Measurements from ENCODE around the gene TMEM235.
"Not testable (repeated sequence)": the region's sequence is repeated elsewhere in the genome, so short reads cannot be mapped to it uniquely, and the experiment has no call there.

The TMEM235 gene

DNA sequence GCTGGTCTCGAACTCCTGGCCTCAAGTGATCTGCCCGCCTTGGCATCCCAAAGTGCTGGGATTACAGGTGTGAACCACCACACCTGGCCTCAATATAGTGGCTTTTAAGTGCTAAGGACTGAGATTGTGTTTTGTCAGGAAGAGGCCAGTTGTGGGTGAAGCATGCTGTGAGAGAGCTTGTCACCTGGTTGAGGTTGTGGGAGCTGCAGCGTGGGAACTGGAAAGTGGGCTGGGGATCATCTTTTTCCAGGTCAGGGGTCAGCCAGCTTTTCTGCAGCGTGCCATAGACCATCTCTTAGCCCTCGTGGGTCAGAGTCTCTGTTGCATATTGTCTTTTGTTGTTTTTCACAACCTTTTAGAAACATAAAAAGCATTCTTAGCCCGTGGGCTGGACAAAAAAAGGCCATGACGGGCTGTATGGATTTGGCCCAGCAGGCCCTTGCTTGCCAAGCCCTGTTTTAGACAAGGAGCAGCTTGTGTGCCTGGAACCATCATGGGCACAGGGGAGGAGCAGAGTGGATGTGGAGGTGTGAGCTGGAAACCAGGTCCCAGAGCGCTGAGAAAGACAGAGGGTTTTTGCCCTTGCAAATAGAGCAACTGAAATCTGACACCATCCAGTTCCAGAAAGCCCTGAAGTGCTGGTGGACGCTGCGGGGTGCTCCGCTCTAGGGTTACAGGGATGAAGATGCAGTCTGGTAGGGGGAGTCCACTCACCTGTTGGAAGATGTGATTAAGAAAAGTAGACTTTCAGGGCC lies 11.9 kb upstream of the TMEM235 start:
- DNase-seq = no peak

DNA sequence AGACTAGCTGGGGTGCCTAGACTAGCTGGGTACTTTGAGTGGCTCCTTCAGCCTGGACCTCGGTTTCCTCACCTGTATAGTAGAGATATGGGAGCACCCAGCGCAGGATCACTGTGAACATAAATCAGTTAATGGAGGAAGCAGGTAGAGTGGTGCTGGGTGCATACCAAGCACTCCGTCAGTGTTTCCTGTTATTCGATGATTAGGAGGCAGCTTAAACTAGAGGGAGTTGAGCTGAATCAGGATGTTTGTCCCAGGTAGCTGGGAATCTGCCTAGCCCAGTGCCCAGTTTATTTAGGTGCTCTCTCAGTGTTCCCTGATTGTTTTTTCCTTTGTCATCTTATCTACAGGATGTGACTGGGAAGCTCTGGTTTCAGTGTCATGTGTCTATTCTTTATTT lies 8.4 kb upstream of the TMEM235 start:
- DNase-seq = no peak

DNA sequence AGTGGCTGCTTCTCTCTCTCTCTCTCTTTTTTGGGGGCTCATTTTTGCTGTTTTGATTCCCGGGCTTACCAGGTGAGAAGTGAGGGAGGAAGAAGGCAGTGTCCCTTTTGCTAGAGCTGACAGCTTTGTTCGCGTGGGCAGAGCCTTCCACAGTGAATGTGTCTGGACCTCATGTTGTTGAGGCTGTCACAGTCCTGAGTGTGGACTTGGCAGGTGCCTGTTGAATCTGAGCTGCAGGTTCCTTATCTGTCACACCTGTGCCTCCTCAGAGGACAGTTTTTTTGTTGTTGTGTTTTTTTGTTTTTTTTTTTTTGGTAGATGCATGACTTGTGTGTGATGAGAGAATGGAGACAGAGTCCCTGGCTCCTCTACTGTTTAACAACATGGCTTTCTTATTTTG lies 7.7 kb upstream of the TMEM235 start:
- DNase-seq = no peak

DNA sequence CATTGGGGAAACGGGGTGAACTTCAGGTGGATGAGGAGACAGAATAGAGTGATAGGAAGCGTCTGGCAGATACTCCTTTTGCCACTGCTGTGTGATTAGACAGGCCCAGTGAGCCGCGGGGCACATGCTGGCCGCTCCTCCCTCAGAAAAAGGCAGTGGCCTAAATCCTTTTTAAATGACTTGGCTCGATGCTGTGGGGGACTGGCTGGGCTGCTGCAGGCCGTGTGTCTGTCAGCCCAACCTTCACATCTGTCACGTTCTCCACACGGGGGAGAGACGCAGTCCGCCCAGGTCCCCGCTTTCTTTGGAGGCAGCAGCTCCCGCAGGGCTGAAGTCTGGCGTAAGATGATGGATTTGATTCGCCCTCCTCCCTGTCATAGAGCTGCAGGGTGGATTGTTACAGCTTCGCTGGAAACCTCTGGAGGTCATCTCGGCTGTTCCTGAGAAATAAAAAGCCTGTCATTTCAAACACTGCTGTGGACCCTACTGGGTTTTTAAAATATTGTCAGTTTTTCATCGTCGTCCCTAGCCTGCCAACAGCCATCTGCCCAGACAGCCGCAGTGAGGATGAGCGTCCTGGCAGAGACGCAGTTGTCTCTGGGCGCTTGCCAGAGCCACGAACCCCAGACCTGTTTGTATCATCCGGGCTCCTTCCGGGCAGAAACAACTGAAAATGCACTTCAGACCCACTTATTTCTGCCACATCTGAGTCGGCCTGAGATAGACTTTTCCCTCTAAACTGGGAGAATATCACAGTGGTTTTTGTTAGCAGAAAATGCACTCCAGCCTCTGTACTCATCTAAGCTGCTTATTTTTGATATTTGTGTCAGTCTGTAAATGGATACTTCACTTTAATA lies 7.0 kb upstream of the TMEM235 start:
- DNase-seq = no peak

DNA sequence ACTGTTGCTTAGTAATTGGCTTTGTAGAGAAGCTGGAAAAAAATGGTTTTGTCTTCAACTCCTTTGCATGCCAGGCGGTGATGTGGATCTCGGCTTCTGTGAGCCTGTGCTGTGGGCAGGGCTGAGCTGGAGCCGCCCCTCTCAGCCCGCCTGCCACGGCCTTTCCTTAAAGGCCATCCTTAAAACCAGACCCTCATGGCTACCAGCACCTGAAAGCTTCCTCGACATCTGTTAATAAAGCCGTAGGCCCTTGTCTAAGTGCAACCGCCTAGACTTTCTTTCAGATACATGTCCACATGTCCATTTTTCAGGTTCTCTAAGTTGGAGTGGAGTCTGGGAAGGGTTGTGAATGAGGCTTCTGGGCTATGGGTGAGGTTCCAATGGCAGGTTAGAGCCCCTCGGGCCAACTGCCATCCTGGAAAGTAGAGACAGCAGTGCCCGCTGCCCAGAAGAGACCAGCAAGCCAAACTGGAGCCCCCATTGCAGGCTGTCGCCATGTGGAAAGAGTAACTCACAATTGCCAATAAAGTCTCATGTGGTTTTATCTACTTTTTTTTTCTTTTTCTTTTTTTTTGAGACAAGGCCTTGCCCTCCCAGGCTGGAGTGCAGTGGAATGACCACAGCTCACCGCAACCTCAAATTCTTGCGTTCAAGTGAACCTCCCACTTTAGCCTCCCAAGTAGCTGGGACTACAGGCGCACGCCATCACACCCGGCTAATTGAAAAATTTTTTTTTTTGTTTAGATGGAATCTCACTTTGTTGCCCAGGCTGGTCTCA lies 6.2 kb upstream of the TMEM235 start:
- DNase-seq = no peak

DNA sequence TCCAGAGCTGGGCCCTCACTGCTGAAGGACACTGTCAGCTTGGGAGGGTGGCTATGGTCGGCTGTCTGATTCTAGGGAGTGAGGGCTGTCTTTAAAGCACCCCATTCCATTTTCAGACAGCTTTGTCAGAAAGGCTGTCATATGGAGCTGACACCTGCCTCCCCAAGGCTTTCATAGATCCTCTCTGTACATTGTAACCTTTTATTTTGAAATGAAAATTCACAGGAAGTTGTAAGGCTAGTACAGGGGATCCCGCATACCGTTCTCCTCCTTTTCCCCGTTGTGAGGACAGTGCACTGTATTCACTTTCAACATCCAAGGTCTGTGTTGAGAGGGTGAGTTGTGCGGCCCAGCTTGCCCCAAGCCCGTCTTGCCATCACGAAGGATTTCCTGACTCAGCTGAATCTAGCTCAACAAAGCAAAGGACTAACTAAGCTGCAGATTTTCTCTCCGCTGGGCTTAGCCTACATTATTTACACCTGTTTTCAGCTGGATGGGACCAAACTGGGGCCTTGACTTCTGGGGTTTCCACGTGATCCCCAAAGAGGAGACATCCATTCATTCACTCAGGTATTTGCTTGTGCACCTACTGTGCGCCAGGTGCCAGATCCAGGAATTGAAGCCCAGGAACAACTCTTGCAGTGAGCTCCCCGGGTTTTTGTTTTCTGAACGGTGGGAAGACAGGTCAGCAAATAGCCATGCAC lies 5.2 kb upstream of the TMEM235 start:
- DNase-seq = no peak

DNA sequence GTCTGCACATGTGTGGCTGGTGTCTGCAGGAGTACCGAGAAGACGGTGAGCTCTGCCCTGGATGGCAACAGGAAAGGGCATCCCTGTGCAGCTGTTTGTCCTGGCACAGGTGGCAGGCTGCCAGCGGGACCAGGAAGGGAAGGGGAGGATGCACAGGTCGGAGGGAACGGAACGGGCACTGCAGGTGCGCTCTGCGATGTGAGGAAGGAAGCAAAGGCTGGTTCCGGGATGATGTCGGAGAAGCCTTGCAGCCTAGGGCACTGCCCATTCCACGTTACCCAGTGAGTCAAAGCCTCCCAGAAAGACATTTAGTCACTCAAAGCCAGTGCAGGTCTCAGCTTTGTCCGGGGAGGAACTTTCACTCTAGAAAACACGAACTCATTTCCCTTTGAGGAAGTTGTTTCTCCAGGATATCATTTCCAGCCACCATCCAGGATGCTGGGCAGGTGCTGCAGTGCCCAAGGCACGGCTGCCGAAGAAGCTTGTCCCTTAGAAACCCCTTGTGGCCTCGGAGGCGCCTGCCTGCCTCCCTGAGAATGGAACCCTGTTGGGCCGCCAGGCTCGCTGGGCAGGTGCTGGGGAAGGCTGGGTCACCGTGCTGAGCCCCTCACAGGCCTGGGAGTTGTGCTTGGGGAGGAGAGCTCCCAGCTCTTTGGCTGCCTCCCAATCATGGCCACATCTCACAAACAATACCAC lies 4.5 kb upstream of the TMEM235 start:
- DNase-seq = no peak

DNA sequence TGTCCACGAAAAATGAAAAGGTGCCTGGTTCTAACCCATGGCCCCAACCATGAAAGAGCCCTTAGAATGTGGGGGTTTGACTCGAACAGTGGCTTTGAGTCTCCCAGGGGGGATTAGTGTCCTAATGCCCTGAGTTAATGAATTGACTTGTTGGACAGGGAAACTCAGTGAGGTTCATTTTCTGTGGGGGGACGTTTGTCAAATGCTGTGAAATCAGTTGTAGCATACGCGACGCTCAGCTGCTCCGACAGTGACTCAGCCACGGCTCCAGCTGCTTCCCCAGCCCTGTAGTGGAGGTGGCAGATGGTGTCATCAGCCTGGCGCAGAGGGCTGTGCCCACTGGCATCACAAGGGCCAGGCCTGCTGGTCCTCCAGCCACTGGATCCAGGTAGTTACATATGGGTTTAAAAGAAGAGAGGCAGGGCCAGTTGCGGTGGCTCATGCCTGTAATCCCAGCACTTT lies 3.9 kb upstream of the TMEM235 start:
- no peak for DNase-seq

DNA sequence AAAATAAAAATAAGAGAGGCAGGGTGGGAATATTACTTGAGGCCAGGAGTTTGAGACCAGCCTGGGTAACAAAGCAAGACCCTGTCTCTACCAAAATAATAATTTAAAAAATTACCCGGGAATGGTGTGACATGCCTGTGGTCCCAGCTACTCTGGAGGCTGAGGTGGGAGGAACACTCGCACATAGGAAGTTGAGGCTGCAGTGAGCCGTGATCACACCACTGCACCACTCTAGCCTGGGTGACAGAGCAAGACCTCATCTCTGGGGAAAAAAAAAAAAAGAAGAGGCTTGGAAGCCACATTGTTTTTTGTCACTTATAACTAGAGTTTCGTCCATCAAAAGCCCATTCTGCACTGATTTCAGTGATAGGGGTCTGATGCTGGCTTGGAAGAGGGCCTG lies 3.3 kb upstream of the TMEM235 start:
- no peak for DNase-seq

DNA sequence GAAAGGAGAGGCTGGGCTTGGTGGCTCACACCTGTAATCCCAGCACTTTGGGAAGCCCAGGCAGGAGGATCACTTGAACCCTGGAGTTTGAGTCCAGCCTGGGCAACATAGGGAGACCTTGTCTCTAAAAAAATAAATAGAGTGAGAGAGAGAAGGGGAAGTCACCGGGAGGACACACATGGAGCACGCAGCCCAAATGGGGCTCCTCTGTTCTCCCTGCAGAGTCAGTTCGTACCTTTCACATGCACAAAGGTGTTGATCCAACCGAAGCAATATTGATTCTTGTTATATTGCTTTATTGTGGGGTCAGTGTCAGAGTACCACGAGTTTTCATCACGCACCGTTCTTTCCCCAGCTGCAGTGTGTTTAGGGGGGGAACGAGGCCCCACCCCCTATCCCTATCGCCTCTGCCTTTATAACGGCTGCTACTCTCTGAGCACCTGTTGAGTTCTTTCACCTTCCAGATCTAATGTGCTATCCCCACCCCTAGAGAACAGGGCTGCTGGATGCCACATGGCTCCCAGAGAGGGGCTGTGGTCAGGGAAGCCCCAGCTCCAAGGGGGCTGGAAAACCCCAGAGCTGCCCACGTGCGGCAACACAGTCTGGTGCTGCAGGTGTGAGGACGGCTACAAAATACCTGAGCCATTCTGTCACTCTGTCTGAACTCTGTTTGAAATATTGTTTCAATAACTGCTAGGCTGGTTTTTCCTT lies 1.0 kb upstream of the TMEM235 start:
- no peak for DNase-seq

DNA sequence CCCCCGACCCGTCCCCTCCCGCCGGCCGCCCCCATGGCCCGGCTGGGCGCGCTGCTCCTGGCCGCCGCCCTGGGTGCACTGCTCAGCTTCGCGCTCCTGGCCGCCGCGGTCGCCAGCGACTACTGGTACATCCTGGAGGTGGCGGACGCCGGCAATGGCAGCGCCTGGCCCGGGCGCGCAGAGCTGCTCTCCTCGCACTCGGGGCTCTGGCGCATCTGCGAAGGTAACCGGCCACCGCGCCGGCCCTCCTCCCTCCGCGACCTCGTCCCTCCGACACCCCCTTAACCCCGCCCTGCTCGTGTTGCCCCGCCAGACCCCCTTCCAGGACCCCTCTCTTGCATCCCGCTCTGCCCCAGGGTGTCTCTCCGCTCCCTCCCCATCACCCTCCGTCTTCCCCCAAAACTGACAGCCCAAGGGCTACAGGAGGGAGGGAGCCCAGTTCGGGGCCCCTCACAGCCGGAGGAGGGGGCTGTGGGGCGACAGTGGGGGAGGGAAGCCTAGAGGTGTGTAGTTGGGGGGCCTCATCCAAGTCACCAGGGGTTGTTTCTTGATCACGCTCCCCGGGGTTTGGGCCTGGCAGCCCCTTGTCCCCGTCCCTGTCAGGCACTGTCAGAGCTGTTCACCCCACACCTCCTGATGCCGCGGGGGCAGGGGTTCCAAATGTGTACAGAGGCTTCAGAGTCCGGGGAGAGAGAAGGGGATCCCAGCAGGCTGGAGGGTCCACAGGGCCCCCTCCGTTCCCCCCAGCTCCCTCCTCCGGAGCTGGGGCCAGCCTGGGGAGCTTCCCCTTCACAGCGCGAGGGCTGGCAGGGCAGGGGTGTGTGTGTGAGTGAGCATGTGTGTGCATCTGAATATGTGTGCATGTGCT lies 794 bp downstream of the TMEM235 start:
- peak; percentile 7 for DNase-seq

DNA sequence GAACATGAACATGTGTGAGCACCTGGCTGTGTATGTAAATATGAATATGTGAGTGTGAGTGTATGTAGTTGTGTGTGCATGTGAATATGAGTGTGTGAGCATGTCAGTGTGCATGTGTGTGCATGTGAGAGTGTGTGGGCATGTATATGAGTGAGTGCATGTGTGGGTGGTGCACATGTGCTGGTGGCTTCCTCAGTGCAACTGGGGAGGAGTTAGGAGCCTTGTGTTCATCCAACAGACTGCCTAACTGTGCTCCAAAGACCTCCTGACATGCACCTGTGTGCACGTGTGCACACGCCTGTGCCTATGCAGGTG lies 1.4 kb downstream of the TMEM235 start:
- DNase-seq = no peak

DNA sequence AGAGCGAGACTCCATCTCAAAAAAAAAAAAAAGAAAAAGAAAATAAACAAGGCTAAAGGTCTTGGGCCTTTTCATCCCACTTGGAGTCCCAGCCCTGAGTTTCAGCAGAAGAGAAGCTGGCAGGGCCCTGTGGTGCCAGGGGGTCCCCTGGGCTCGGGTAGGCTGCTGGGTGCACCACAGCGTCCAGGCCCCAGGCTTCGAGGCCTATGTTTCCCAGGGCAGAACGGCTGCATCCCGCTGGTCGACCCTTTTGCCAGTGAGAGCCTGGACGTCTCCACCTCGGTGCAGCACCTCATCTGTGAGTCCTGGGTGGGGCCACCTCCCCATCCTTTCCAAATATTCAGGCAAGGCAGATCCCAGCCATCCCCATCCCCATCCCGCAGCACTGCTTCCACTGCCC lies 2.2 kb downstream of the TMEM235 start:
- DNase-seq = no peak

DNA sequence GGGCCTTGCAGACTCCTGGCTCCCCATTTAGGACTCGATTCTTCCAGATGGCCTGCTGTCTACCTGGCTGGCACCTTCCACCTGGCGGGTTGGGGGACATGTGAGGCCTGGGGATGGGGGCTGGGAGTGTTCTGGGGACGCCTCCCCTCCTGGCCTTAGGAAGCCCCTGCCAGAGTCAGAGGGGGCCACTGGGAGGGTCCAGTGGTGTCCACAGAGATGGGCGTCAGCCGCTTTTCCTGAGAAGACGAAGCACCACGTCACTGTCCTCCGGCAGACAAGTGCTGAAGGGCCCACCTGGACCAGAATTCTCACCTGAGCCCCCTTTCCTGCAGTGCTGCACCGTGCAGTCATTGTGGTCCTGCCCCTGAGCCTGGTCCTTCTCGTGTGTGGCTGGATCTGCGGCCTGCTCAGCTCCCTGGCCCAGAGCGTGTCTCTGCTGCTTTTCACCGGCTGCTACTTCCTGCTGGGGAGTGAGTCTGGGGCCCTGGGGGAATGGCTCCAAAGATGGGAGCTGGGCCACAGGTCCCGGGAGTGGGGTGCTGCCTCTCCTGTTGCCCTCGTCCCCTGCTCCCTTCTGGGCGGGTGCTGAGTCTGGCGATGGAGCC lies 2.9 kb downstream of the TMEM235 start:
- DNase-seq = no peak

DNA sequence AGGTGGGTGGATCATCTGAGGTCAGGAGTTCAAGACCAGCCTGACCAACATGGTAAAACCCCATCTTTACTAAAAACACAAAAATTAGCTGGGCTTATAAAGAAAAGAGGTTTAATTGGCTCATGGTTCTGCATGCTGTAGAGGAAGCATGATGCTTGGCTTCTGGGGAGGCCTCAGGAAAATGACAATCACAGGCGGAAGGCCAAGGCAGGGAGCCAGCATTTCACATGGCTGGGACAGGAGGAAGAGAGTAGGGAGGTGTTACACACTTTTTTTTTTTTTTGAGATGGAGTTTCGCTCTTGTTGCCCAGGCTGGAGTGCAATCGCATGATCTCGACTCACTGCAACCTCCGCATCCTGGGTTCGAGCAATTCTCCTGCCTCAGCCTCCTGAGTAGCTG lies 3.6 kb downstream of the TMEM235 start:
- DNase-seq = not testable (repeated sequence)

DNA sequence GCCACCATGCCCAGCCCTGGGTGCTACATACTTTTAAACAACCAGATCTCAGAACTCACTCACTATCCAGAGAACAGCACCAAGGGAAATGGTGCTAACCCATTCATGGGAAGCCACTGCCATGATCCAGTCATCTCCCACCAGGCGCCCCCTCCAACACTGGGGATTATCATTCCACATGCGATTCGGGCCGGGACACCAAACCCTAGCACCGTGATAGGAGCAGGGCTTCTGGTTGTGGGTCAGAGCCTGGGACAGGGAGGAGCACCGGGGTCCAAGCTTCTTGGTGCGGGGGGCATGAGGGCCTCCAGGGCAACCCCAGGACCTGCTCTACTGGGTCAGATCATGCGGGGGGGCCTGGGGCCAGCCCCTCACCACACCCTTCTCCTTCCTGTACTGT lies 4.5 kb downstream of the TMEM235 start:
- DNase-seq = no peak

DNA sequence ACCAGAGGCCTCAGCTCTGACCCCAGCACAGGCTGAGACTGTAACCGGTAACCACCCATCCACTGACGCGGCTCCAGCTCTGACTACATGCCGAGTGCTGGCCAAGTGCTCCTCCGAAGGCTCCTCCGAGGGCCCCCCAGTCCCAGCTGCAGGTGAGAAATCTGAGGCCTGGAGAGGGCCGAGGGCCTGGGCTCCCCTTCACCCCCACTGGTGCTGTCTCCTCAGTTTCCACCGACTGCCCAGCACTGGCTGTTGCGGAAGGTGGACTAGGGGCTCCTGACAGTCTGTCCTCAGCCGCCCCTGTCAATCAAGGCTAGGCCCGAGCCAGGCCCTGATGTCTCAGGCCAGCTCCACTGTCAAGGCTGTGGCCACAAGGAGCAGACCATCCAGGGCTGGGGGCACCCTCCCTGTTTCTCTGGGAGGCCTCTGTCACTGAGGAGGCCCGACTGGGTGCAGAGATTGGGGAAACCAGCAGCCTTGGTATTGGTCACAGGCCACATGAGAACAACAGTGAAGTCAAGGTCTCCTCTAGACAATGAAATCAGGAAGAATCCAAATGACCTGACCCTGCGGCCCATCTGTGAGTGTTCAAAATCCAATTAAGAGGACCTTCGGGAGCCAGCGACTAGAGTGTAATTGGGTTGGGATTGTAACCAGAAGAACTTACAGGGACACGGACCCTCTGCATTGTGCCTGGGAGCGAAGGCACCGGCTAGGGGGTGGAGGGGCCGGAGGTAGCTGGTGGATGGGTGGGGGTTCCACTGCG lies 5.1 kb downstream of the TMEM235 start:
- DNase-seq = no peak

DNA sequence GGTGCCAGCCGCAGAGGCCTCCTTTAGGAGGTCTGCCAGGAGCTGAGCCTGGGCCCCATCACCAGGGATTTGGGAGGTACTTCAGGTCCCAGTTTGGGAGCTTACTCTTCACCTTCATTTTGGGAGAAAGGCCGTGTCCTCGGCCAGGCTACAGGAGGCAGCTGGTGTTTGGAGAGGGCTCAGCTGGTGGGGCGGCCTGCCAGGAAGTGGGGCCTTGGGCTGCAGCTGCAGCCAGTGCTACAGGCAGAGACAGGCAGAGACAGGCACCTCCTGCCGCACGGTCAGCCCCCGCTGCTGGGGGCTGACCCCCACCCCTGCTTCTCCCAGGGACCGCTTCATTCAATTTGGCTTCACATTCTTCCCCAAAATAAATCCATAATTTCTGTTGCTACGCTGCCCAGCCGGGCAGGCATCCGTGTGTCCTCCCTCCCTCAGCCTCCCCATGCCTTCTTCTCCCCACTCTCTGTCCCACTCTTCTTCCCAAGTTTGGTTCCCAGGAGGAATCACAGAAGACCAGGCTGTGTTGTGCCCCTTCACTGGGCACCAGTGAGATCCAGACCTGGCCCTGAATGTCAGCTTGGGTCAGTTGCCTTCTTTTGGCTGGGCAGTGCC lies 6.1 kb downstream of the TMEM235 start:
- DNase-seq = no peak

All from CD4-positive, alpha-beta T cell treated with Interleukin-12 subunit alpha and Interleukin-12 subunit beta, for 1 hour (primary cell).